Thyroid gland (tissue), 4 donors: ENCODE measurements around the gene LGI4.

Experiments used
- CTCF ChIP-seq, 6 experiments: fragments of 200-600 bp in 3 of 6; fragments of 450-650 bp in 3 of 6; sonication (generic) in 3 of 6; IDR thresholded peaks; one replicate each; pipeline ENCODE4 v1.5.1; 2016 to 2019; ENCODE audit warnings: antibody characterized with exemption in 6 of 6, mild to moderate bottlenecking in 2 of 6, inconsistent platforms in 1 of 6, moderate library complexity in 1 of 6
- POLR2A ChIP-seq, 2 donors: fragments of 450-650 bp; IDR thresholded peaks; one replicate each; pipeline ENCODE4 v1.6.1; 2017; ENCODE audit warnings: antibody characterized with exemption in 2 of 2, mild to moderate bottlenecking in 2 of 2, moderate library complexity in 1 of 2

GRCh38 chr19:35178701-35179100 lies 43.8 kb upstream of the LGI4 start:
- TF ChIP-seq CTCF (IDR thresholded peaks at IDR 0.05): no peak
- no peak for TF ChIP-seq POLR2A (IDR thresholded peaks at IDR 0.05)
